Activated CD4-positive, alpha-beta T cell treated with anti-CD3 and anti-CD28 coated beads for 36 hours (primary cell): ENCODE measurements around the gene ZNF160. TPM values are rescaled to one million over a fixed set of nuclear protein-coding genes. Genes with fewer than 3 reads are reported as not detected.
"Not testable (repeated sequence)": the region's sequence is repeated elsewhere in the genome, so short reads cannot be mapped to it uniquely, and the experiment has no call there.

ENCODE experiments used
- ATAC-seq: fragments of 200-7000 bp; cut with Tn5 transposase; one replicate; pipeline ENCODE4 v1.10.0; 2021; ENCODE audit warnings: mild to moderate bottlenecking, moderate library complexity
- CTCF ChIA-PET: fragments of 350-600 bp; sonication (Branson Sonifier 250); formaldehyde crosslinking; loops from one replicate; lab custom pipeline; 2021; ENCODE audit warnings: antibody characterized with exemption; lab: Charles Lee
- POLR2A ChIA-PET: fragments of 350-600 bp; sonication (Branson Sonifier 250); formaldehyde crosslinking; loops from one replicate; lab custom pipeline; 2021; ENCODE audit warnings: antibody characterized with exemption, inconsistent platforms; lab: Charles Lee
- DNase-seq: peaks from one replicate; pipeline ENCODE4 v3.0.0-alpha.2; 2020
- H3K27ac Mint-ChIP-seq: one replicate; pipeline ENCODE4 v1.8.0; 2021; ENCODE audit warnings: mixed read lengths
- H3K27me3 Mint-ChIP-seq: one replicate; pipeline ENCODE4 v1.8.0; 2021; ENCODE audit warnings: mixed read lengths
- H3K36me3 Mint-ChIP-seq: one replicate; pipeline ENCODE4 v1.8.0; 2021; ENCODE audit warnings: low read depth, mixed read lengths
- H3K4me1 Mint-ChIP-seq: one replicate; pipeline ENCODE4 v1.8.0; 2021; ENCODE audit warnings: mixed read lengths
- H3K4me3 Mint-ChIP-seq: one replicate; pipeline ENCODE4 v1.8.0; 2021; ENCODE audit warnings: mild to moderate bottlenecking, moderate library complexity, mixed read lengths
- H3K9me3 Mint-ChIP-seq: one replicate; pipeline ENCODE4 v1.8.0; 2021; ENCODE audit warnings: low read depth, mixed read lengths
- intact Hi-C, 2 experiments: fragments of 100-400 bp; cut with DNase I in 1 of 2; cut with micrococcal nuclease in 1 of 2; formaldehyde crosslinking; loops; one replicate each; pipeline versions ENCODE4 v1.14.2 to v1.15.1; 2022 to 2024; cut with DNase I, micrococcal nuclease
- total RNA-seq, 2 experiments: library from RNA; stranded (reverse); gene quantifications; one replicate each; pipeline ENCODE4 v1.2.3, GENCODE V29; 2021

ZNF160 gene
- total RNA-seq, 2 experiments from 2014 or later: 42.2 to 53.0 TPM

GRCh38 chr19:53055117-53055516 is 48.1 kb downstream of the ZNF160 start:
- Mint-ChIP-seq H3K9me3 (peaks cover 41% of the 10 kb centered on the region), H3K27ac (no peak overlapping the region), H3K27me3 (peaks cover 6% of the 10 kb centered on the region), H3K4me3 (no peak overlapping the region), H3K36me3 (peaks cover 22% of the 10 kb centered on the region), H3K4me1 (peaks cover 2% of the 10 kb centered on the region)
- ChIA-PET CTCF (no interaction called here), POLR2A (no interaction called here)
- intact Hi-C loops: no loop called here
- no peak for ATAC-seq
- DNase-seq: no peak

- ATAC-seq: no peak
- H3K27ac Mint-ChIP-seq: no peak overlapping the region
- DNase-seq: no peak
- H3K36me3 Mint-ChIP-seq: peaks cover 8% of the 10 kb centered on the region
- no peaks in the 10 kb centered on the region for H3K4me1 Mint-ChIP-seq
- H3K9me3 Mint-ChIP-seq: peaks cover 36% of the 10 kb centered on the region
- H3K27me3 Mint-ChIP-seq: no peaks in the 10 kb centered on the region
- ChIA-PET POLR2A (no interaction called here), CTCF (no interaction called here)
- H3K4me3 Mint-ChIP-seq: no peak overlapping the region
- intact Hi-C loops: no loop called here
These were observed 55.8 kb downstream of the ZNF160 start for GRCh38 chr19:53047379-53047778.

GRCh38 chr19:53045536-53045935 is 57.7 kb downstream of the ZNF160 start:
- Mint-ChIP-seq H3K27ac (no peak overlapping the region), H3K4me1 (no peaks in the 10 kb centered on the region), H3K4me3 (no peak overlapping the region), H3K27me3 (no peaks in the 10 kb centered on the region), H3K9me3 (peaks cover 33% of the 10 kb centered on the region), H3K36me3 (peaks cover 10% of the 10 kb centered on the region)
- POLR2A ChIA-PET: no interaction called here
- intact Hi-C loops: no loop called here
- CTCF ChIA-PET: no interaction called here
- no peak for ATAC-seq
- DNase-seq: no peak

- no peak overlapping the region for H3K4me3 Mint-ChIP-seq
- H3K27ac Mint-ChIP-seq: no peak overlapping the region
- ChIA-PET CTCF (no interaction called here), POLR2A (no interaction called here)
- H3K27me3 Mint-ChIP-seq: peaks cover 11% of the 10 kb centered on the region
- peaks cover 27% of the 10 kb centered on the region for H3K36me3 Mint-ChIP-seq
- H3K4me1 Mint-ChIP-seq: peaks cover 4% of the 10 kb centered on the region
- intact Hi-C loops: no loop called here
- DNase-seq (no peak), ATAC-seq (no peak)
- peaks cover 33% of the 10 kb centered on the region for H3K9me3 Mint-ChIP-seq
These were observed 61.9 kb downstream of the ZNF160 start for GRCh38 chr19:53041366-53041765.

- no peak overlapping the region for H3K27ac Mint-ChIP-seq
- H3K36me3 Mint-ChIP-seq: peaks cover 25% of the 10 kb centered on the region
- ChIA-PET POLR2A (no interaction called here), CTCF (no interaction called here)
- DNase-seq (peak; percentile 52), ATAC-seq (no peak)
- H3K4me3 Mint-ChIP-seq: peak overlapping the region; percentile 14
- peaks cover 14% of the 10 kb centered on the region for H3K27me3 Mint-ChIP-seq
- intact Hi-C loops: no loop called here
- H3K9me3 Mint-ChIP-seq: peaks cover 26% of the 10 kb centered on the region
- peaks cover 4% of the 10 kb centered on the region for H3K4me1 Mint-ChIP-seq
These were observed 65.8 kb downstream of the ZNF160 start for GRCh38 chr19:53037101-53038097.

GRCh38 chr19:53034948-53035675 is 68.1 kb downstream of the ZNF160 start:
- ChIA-PET CTCF (no interaction called here), POLR2A (no interaction called here)
- no peak overlapping the region for H3K4me3 Mint-ChIP-seq
- peaks cover 4% of the 10 kb centered on the region for H3K4me1 Mint-ChIP-seq
- ATAC-seq (no peak), DNase-seq (no peak)
- peaks cover 23% of the 10 kb centered on the region for H3K36me3 Mint-ChIP-seq
- intact Hi-C loops: no loop called here
- peaks cover 28% of the 10 kb centered on the region for H3K9me3 Mint-ChIP-seq
- H3K27me3 Mint-ChIP-seq: peaks cover 14% of the 10 kb centered on the region
- no peak overlapping the region for H3K27ac Mint-ChIP-seq

GRCh38 chr19:53034054-53034453 is 69.2 kb downstream of the ZNF160 start:
- intact Hi-C loops: no loop called here
- no peak overlapping the region for H3K4me3 Mint-ChIP-seq
- no peak overlapping the region for H3K27ac Mint-ChIP-seq
- H3K27me3 Mint-ChIP-seq: peaks cover 14% of the 10 kb centered on the region
- DNase-seq: no peak
- ChIA-PET POLR2A (no interaction called here), CTCF (no interaction called here)
- H3K4me1 Mint-ChIP-seq: peaks cover 4% of the 10 kb centered on the region
- peaks cover 22% of the 10 kb centered on the region for H3K36me3 Mint-ChIP-seq
- peaks cover 32% of the 10 kb centered on the region for H3K9me3 Mint-ChIP-seq
- no peak for ATAC-seq

GRCh38 chr19:53028306-53028705 is 74.9 kb downstream of the ZNF160 start:
- H3K27me3 Mint-ChIP-seq, intact Hi-C loops, ATAC-seq, H3K36me3 Mint-ChIP-seq, H3K4me1 Mint-ChIP-seq, POLR2A ChIA-PET, DNase-seq, CTCF ChIA-PET, H3K4me3 Mint-ChIP-seq, H3K27ac Mint-ChIP-seq: not testable (repeated sequence)
- H3K9me3 Mint-ChIP-seq: peaks cover 29% of the 10 kb centered on the region

GRCh38 chr19:53019684-53020083 is 83.5 kb downstream of the ZNF160 start:
- intact Hi-C loops: no loop called here
- CTCF ChIA-PET: no interaction called here

More at GRCh38 chr19:53019684-53020083, 83.5 kb downstream of the ZNF160 start:
- no peak for ATAC-seq
- Mint-ChIP-seq H3K36me3 (peaks cover 1% of the 10 kb centered on the region), H3K27ac (no peak overlapping the region), H3K9me3 (peaks cover 32% of the 10 kb centered on the region), H3K4me3 (no peak overlapping the region), H3K4me1 (no peaks in the 10 kb centered on the region), H3K27me3 (no peaks in the 10 kb centered on the region)
- POLR2A ChIA-PET: interaction anchor here (0.7 kb wide), 1 partner anchor 442 kb away, joined by 4 read pairs; no protein-coding TSS in a partner anchor
- peak; percentile 55 for DNase-seq
